Ramos (cell line): ENCODE data around the gene CDO1.
"Not testable (repeated sequence)": the region's sequence is repeated elsewhere in the genome, so short reads cannot be mapped to it uniquely, and the experiment has no call there.

Source experiments
- in situ Hi-C: fragments of 300-500 bp; cut with MboI; formaldehyde crosslinking; loops from one replicate; pipeline ENCODE4 v1.14.3; 2022; ENCODE audit warnings: low sequenced_read_pairs; ENCODE audit not compliant: unreplicated experiment

The CDO1 gene

GRCh38 chr5:115835481-115835880 is 19.0 kb upstream of the CDO1 start:
- in situ Hi-C loops = loop anchor here (25.0 kb wide), 1 partner anchor 548 kb away; the partner anchor contains the start of gene CCDC112

- in situ Hi-C loops = loop anchor here (25.0 kb wide), 1 partner anchor 544 kb away; the partner anchor contains the start of gene CCDC112
Measured at GRCh38 chr5:115831163-115831768, 14.8 kb upstream of the CDO1 start.

- in situ Hi-C loops = loop anchor here (25.0 kb wide), 1 partner anchor 543 kb away; the partner anchor contains the start of gene CCDC112
Measured at GRCh38 chr5:115829913-115830312, 13.5 kb upstream of the CDO1 start.

- in situ Hi-C loops = loop anchor here (25.0 kb wide), 1 partner anchor 539 kb away; the partner anchor contains the start of gene CCDC112
Measured at GRCh38 chr5:115825948-115826347, 9.5 kb upstream of the CDO1 start.

- in situ Hi-C loops = loop anchor here (25.0 kb wide), 1 partner anchor 538 kb away; the partner anchor contains the start of gene CCDC112
Measured at GRCh38 chr5:115824983-115825382, 8.5 kb upstream of the CDO1 start.

GRCh38 chr5:115820846-115821245 is 4.4 kb upstream of the CDO1 start:
- in situ Hi-C loops = no loop called here

GRCh38 chr5:115818821-115819220 is 2.4 kb upstream of the CDO1 start:
- in situ Hi-C loops = no loop called here

GRCh38 chr5:115817386-115817785 is 927 bp upstream of the CDO1 start:
- in situ Hi-C loops = no loop called here

GRCh38 chr5:115815693-115816225 is 700 bp downstream of the CDO1 start:
- in situ Hi-C loops = no loop called here

- in situ Hi-C loops = no loop called here
Measured at GRCh38 chr5:115815006-115815692, 1.3 kb downstream of the CDO1 start.

GRCh38 chr5:115813719-115814118 is 2.7 kb downstream of the CDO1 start:
- in situ Hi-C loops = no loop called here

GRCh38 chr5:115812372-115812771 is 4.1 kb downstream of the CDO1 start:
- in situ Hi-C loops = no loop called here

GRCh38 chr5:115811406-115811805 is 5.1 kb downstream of the CDO1 start:
- in situ Hi-C loops = no loop called here

- in situ Hi-C loops = no loop called here
Measured at GRCh38 chr5:115810761-115811160, 5.7 kb downstream of the CDO1 start.

- in situ Hi-C loops = no loop called here
Measured at GRCh38 chr5:115809946-115810345, 6.5 kb downstream of the CDO1 start.

- in situ Hi-C loops = not testable (repeated sequence)
Measured at GRCh38 chr5:115808066-115808465, 8.4 kb downstream of the CDO1 start.

GRCh38 chr5:115807654-115808052 is 8.8 kb downstream of the CDO1 start:
- in situ Hi-C loops = no loop called here

- in situ Hi-C loops = no loop called here
Measured at GRCh38 chr5:115806986-115807653, 9.3 kb downstream of the CDO1 start.

GRCh38 chr5:115801984-115802383 is 14.5 kb downstream of the CDO1 start:
- in situ Hi-C loops = no loop called here

- in situ Hi-C loops = no loop called here
Measured at GRCh38 chr5:115801152-115801551, 15.3 kb downstream of the CDO1 start.

GRCh38 chr5:115800108-115800507 is 16.4 kb downstream of the CDO1 start:
- in situ Hi-C loops = no loop called here
